Endometrial microvascular endothelial cells (primary cell): Measurements from ENCODE around the gene PDZK1. TPM values are rescaled to one million over a fixed set of nuclear protein-coding genes. Genes with fewer than 3 reads are reported as not detected.
"Not testable (repeated sequence)": the region's sequence is repeated elsewhere in the genome, so short reads cannot be mapped to it uniquely, and the experiment has no call there.

Source experiments
- in situ Hi-C: cut with HindIII; loops from 2 replicates; pipeline ENCODE4 v1.10.0; 2017; ENCODE audit warnings: low sequenced_read_pairs, low pct_unique_long_range_greater_than_20kb; ENCODE audit errors: inconsistent ontology term
- total RNA-seq: library from RNA; depleted of rRNA; stranded (reverse); fragments of >200 nt; gene quantifications from one replicate; pipeline ENCODE4 v1.2.3, GENCODE V29; 2015; ENCODE audit errors: inconsistent ontology term

PDZK1 gene
- total RNA-seq, 1 donor from 2014 or later = not detected

- in situ Hi-C loops = no loop called here
Measured at GRCh38 chr1:145714524-145715111, 7.5 kb upstream of the PDZK1 start.

GRCh38 chr1:145711213-145711651 lies 4.1 kb upstream of the PDZK1 start:
- in situ Hi-C loops = no loop called here

DNA sequence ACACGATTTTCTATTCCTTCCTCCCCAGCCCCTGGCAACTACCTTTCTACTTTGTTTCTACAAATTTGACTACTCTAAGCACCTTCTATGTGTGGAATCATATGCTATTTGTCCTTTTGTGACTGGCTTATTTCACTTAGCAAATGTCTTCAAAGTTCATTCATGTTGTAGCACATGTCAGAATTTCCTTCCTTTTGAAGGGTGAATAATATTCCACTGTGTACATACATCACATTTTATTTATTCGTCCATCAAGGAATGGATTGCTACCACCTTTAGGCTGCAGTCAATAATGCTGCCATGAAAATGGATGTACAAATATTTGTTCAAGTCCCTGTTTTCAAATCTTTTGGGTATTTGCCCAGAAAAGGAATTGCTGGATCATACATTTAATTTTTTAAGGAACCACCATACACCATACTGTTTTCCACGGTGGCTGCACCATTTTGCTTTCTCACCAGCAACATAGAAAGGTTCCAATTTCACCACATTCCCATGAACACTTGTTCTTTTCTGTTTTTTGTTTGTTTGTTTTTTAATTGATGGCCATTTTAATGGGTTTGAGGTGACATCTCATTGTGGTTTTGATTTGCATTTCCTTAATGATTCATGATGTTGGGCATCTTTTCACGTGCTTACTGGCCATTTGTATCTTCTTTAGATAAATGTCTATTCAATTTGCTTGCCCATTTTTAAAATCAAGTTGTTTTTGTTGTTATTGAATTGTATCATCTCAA lies 3.3 kb upstream of the PDZK1 start:
- in situ Hi-C loops = no loop called here

GRCh38 chr1:145708063-145708462 lies 895 bp upstream of the PDZK1 start:
- in situ Hi-C loops = no loop called here

DNA sequence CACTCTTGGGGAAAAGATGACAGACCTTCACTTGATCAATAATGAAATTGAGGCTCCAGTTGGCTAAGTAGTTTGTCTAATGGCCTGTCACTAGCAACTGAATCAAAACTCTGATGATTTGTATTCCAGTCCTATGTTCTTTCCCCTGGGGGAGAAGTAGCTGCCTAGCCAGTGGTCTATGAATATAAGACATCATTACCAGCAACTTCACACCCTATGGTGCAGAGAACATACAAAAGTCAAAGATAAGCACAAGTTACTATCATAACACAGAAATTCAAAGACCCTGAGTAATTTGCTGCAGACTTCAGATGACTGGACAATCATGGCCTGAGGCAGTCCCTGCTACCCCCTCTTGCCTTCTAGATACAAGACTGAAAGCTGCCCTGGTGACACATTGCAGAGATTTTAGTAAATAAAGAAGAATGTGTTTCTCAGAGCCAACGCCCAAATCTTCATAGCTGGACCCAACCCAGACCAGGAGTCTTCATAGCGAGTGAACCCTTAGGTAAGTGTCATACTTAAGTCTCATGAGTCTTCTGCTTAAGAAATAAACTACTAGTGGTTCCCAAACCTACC lies 993 bp downstream of the PDZK1 start:
- in situ Hi-C loops = no loop called here

- in situ Hi-C loops = no loop called here
Measured at GRCh38 chr1:145705622-145706021, 1.5 kb downstream of the PDZK1 start.

DNA sequence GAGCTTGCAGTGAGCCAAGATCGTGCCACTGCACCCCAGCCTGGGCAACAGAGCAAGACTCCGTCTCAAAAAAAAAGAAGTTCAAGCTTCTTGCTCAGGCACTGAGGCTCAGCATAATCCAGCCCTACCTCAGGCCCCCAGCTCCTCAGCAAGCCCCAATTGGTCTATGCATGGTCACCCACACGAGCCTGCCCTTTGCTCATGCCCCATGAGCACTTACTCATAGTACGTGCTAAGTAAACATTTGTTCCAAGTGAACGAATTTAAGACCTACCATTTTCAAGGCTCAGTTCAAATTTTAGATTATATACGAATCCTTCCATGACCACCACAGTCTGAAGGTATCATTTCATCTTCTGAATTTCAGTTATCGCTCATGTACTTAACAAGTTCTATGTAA lies 4.3 kb downstream of the PDZK1 start:
- in situ Hi-C loops = no loop called here

- in situ Hi-C loops = no loop called here
Measured at GRCh38 chr1:145702052-145702451, 5.1 kb downstream of the PDZK1 start.

GRCh38 chr1:145701306-145701862 lies 5.8 kb downstream of the PDZK1 start:
- in situ Hi-C loops = no loop called here

- in situ Hi-C loops = no loop called here
Measured at GRCh38 chr1:145696630-145696960, 10.6 kb downstream of the PDZK1 start.

- in situ Hi-C loops = no loop called here
Measured at GRCh38 chr1:145695821-145696629, 11.1 kb downstream of the PDZK1 start.

GRCh38 chr1:145692785-145693443 lies 14.3 kb downstream of the PDZK1 start:
- in situ Hi-C loops = no loop called here

- in situ Hi-C loops = no loop called here
Measured at GRCh38 chr1:145690587-145691558, 16.3 kb downstream of the PDZK1 start.

GRCh38 chr1:145689922-145690321 lies 17.2 kb downstream of the PDZK1 start:
- in situ Hi-C loops = no loop called here

DNA sequence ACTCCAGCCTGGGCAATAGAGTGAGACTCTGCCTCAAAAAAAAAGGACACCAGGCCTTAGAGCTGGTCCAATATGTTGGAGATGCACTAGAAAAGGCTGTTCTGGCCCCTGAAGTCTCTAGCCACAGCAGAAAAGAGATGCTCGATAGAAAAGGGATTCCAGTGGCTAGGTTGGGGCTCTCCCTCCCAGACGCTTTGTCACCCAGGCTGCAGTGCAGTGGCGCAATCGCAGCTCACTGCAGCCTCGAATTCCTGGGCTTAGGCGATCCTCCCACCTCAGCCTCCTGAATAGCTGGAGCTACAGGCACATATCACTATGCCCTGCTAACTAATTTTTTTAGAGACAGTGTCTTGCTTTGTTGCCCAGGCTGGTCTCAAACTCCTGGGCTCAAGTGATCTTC lies 18.2 kb downstream of the PDZK1 start:
- in situ Hi-C loops = no loop called here

GRCh38 chr1:145688328-145688727 lies 18.8 kb downstream of the PDZK1 start:
- in situ Hi-C loops = no loop called here

- in situ Hi-C loops = not testable (repeated sequence)
Measured at GRCh38 chr1:145686078-145686477, 21.1 kb downstream of the PDZK1 start.

- in situ Hi-C loops = not testable (repeated sequence)
Measured at GRCh38 chr1:145684858-145685257, 22.3 kb downstream of the PDZK1 start.
